Mammary epithelial cell (primary cell): Measurements from ENCODE around the gene HMCN2.

Experiments
- EZH2 ChIP-seq: IDR thresholded peaks from 2 replicates; pipeline ENCODE4 v1.6.1; 2012; ENCODE audit warnings: low read length, inconsistent platforms, borderline replicate concordance
- TF ChIP-seq, protein P1 (sequence below), 2 donors: IDR thresholded peaks in 1 of 2; conservative IDR thresholded peaks in 1 of 2; 2 replicates each; pipeline ENCODE4 v1.5.1; 2011 to 2012; ENCODE audit warnings: inconsistent platforms in 2 of 2, low read length in 2 of 2, mild to moderate bottlenecking in 2 of 2, control low read depth in 1 of 2, low read depth in 1 of 2; ENCODE audit not compliant: insufficient read depth in 1 of 2; ENCODE audit errors: extremely low read depth in 1 of 2

DNA sequence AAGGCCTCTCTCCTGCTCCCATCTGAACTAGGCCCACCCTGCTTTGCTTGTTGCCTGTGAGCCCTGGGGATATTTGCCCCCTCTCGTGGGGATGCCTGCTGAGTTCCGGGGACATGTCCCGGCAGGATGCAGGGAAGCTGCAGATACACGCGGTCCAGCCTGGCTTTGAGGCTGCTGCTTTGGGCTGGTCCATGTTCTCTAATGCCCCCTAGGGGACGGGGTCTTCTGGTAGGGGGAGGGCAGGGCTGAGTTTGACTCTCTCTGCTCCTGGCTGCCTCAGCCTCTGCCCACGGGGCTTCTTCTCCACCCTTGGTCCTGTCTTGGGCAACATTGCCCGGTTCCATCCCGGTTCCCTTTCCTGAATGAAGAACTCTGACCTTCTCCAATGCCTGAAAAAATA lies 94.3 kb downstream of the HMCN2 start:
- TF ChIP-seq, protein P1, sequence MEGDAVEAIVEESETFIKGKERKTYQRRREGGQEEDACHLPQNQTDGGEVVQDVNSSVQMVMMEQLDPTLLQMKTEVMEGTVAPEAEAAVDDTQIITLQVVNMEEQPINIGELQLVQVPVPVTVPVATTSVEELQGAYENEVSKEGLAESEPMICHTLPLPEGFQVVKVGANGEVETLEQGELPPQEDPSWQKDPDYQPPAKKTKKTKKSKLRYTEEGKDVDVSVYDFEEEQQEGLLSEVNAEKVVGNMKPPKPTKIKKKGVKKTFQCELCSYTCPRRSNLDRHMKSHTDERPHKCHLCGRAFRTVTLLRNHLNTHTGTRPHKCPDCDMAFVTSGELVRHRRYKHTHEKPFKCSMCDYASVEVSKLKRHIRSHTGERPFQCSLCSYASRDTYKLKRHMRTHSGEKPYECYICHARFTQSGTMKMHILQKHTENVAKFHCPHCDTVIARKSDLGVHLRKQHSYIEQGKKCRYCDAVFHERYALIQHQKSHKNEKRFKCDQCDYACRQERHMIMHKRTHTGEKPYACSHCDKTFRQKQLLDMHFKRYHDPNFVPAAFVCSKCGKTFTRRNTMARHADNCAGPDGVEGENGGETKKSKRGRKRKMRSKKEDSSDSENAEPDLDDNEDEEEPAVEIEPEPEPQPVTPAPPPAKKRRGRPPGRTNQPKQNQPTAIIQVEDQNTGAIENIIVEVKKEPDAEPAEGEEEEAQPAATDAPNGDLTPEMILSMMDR (conservative IDR thresholded peaks at IDR 0.05 in 1 of 2, IDR thresholded peaks at IDR 0.05 in 1 of 2; ENCODE audit: extremely low read depth in 1 of 2, insufficient read depth in 1 of 2, low read depth in 1 of 2, low read length in 2 of 2), result no peak
- no peak for TF ChIP-seq EZH2
